HepG2 (cell line): Measurements from ENCODE around the gene IL2RA. TPM values are rescaled to one million over a fixed set of nuclear protein-coding genes. Genes with fewer than 3 reads are reported as not detected.

Experiments
- HOXA7 ChIP-seq: sonication (generic); formaldehyde crosslinking; IDR thresholded peaks from 2 replicates; pipeline ENCODE4 v1.8.1; 2022; ENCODE audit warnings: mild to moderate bottlenecking, missing genetic modification reagents, moderate library complexity
- MYC ChIP-seq: sonication (generic); formaldehyde crosslinking; IDR thresholded peaks from 2 replicates; pipeline ENCODE4 v1.9.0; 2021; ENCODE audit warnings: missing genetic modification reagents, borderline replicate concordance
- NFKBIZ ChIP-seq: IDR thresholded peaks from 2 replicates; pipeline ENCODE4 v1.6.1; 2018; ENCODE audit warnings: missing genetic modification reagents, missing compliant biosample characterization
- ONECUT2 ChIP-seq: sonication (generic); formaldehyde crosslinking; IDR thresholded peaks from 2 replicates; pipeline ENCODE4 v1.4.0; 2020; ENCODE audit warnings: missing genetic modification reagents
- RAD21 ChIP-seq: fragments of 450-650 bp; formaldehyde crosslinking; IDR thresholded peaks from 2 replicates; pipeline ENCODE4 v1.5.0; 2020; ENCODE audit warnings: mild to moderate bottlenecking
- RFX5 ChIP-seq: IDR thresholded peaks from 2 replicates; pipeline ENCODE4 v1.6.1; 2011; ENCODE audit warnings: low read depth, low read length, improper control_type of control experiment
- SAP130 ChIP-seq: IDR thresholded peaks from 2 replicates; pipeline ENCODE4 v1.6.1; 2016; ENCODE audit warnings: low read depth
- ZFP36 ChIP-seq: fragments of 150-350 bp; IDR thresholded peaks from 2 replicates; pipeline ENCODE4 v1.6.1; 2018; ENCODE audit warnings: borderline replicate concordance, low read length, low read depth; ENCODE audit not compliant: partially characterized antibody
- ZNF30 ChIP-seq: sonication (generic); formaldehyde crosslinking; IDR thresholded peaks from 2 replicates; pipeline ENCODE4 v1.5.0; 2020; ENCODE audit warnings: mild to moderate bottlenecking, missing genetic modification reagents
- ZNF563 ChIP-seq: sonication (generic); formaldehyde crosslinking; IDR thresholded peaks from 2 replicates; pipeline ENCODE4 v1.8.0; 2022; ENCODE audit warnings: mild to moderate bottlenecking, moderate library complexity, missing genetic modification reagents
- ZNF570 ChIP-seq: sonication (generic); formaldehyde crosslinking; IDR thresholded peaks from 2 replicates; pipeline ENCODE4 v1.4.0; 2020; ENCODE audit warnings: mild to moderate bottlenecking, missing genetic modification reagents, borderline replicate concordance
- polyA plus RNA-seq, 8 experiments: library from polyadenylated mRNA; depleted of rRNA in 3 of 8; stranded (reverse) in 7 of 8; unstranded in 1 of 8; fragments of >200 nt; fragmentation: Illumina TruSeq in 4 of 8; extraction: Trizol in 4 of 8; gene quantifications; 2 replicates each; pipeline versions ENCODE4 v1.2.1 to v1.2.3, GENCODE V29; 2011 to 2016; ENCODE audit warnings: low read depth in 4 of 8, missing spikeins in 1 of 8, mixed read lengths in 1 of 8; ENCODE audit not compliant: insufficient read depth in 1 of 8
- total RNA-seq, 5 experiments: library from RNA; depleted of rRNA; stranded (reverse); fragments of >200 nt; fragmentation: Illumina TruSeq; extraction: Trizol; gene quantifications; 2 replicates each; pipeline ENCODE4 v1.2.3, GENCODE V29; 2016; ENCODE audit warnings: low read depth in 1 of 5
- TF ChIP-seq, protein P1 (sequence below): sonication (generic); formaldehyde crosslinking; IDR thresholded peaks from 2 replicates; pipeline ENCODE4 v1.8.1; 2023; ENCODE audit warnings: mild to moderate bottlenecking, missing genetic modification reagents
- TF ChIP-seq, protein P2 (sequence below): fragments of 450-650 bp; IDR thresholded peaks from 2 replicates; pipeline ENCODE4 v1.6.1; 2017; ENCODE audit warnings: mild to moderate bottlenecking
- TF ChIP-seq, protein P3 (sequence below), 2 experiments: sonication (generic) in 1 of 2; formaldehyde crosslinking in 1 of 2; IDR thresholded peaks; 2 replicates each; pipeline versions ENCODE4 v1.4.0 to v1.6.1; 2018 to 2020; ENCODE audit warnings: missing genetic modification reagents in 2 of 2, borderline replicate concordance in 1 of 2, low read depth in 1 of 2, mild to moderate bottlenecking in 1 of 2, missing biosample characterization in 1 of 2
- TF ChIP-seq, protein P4 (sequence below): sonication (generic); formaldehyde crosslinking; IDR thresholded peaks from 2 replicates; pipeline ENCODE4 v1.4.0; 2020; ENCODE audit warnings: missing genetic modification reagents, borderline replicate concordance
- TF ChIP-seq, protein P5 (sequence below): sonication (generic); formaldehyde crosslinking; IDR thresholded peaks from 2 replicates; pipeline ENCODE4 v1.4.0; 2020; ENCODE audit warnings: mild to moderate bottlenecking, missing genetic modification reagents

Gene IL2RA
- total and polyA plus RNA-seq, 2 of the 13 experiments (the other 11 are each of a cell fraction or from before 2014, with no cell fraction given) = not detected

DNA sequence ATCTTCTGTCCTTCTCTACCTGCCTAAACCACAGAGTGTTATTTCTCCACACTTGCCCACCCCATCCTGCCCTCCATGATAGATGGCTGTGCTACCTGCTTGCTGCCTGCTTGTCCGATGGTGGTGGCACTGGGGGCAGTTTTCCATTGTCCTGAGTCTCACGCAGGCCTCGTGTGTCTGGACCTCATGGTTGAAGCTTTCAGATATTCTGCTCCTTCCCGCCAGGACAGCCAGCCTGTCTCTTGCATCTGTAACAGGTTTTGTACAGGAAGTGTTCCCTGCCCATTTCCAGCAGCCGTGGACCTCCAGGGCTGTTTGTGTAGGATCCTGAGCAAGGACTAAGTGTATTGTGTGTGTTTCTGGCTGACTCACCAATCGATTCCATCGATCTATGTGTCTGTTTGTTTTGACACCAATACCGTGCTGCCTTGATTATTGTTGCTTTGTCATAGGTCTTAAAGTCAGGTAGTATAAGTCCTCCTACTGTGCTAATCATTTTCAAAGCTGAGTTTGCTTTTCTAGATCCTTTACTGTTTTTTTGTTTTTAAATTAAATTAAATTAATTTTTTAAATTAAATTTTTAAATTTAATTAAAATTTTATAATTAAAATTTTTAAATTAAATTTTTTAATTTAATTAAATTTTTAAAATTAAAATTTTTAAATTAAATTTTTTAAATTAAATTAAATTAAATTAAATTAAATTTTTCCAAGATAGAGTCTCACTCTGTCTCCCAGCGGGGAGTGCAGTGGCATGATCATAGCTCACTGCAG lies 93.3 kb downstream of the IL2RA start (continued):
- TF ChIP-seq, protein P1, sequence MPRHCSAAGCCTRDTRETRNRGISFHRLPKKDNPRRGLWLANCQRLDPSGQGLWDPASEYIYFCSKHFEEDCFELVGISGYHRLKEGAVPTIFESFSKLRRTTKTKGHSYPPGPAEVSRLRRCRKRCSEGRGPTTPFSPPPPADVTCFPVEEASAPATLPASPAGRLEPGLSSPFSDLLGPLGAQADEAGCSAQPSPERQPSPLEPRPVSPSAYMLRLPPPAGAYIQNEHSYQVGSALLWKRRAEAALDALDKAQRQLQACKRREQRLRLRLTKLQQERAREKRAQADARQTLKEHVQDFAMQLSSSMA (CRISPR knock-in tag) = no peak
- TF ChIP-seq, protein P2, sequence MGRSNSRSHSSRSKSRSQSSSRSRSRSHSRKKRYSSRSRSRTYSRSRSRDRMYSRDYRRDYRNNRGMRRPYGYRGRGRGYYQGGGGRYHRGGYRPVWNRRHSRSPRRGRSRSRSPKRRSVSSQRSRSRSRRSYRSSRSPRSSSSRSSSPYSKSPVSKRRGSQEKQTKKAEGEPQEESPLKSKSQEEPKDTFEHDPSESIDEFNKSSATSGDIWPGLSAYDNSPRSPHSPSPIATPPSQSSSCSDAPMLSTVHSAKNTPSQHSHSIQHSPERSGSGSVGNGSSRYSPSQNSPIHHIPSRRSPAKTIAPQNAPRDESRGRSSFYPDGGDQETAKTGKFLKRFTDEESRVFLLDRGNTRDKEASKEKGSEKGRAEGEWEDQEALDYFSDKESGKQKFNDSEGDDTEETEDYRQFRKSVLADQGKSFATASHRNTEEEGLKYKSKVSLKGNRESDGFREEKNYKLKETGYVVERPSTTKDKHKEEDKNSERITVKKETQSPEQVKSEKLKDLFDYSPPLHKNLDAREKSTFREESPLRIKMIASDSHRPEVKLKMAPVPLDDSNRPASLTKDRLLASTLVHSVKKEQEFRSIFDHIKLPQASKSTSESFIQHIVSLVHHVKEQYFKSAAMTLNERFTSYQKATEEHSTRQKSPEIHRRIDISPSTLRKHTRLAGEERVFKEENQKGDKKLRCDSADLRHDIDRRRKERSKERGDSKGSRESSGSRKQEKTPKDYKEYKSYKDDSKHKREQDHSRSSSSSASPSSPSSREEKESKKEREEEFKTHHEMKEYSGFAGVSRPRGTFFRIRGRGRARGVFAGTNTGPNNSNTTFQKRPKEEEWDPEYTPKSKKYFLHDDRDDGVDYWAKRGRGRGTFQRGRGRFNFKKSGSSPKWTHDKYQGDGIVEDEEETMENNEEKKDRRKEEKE = no peak
- TF ChIP-seq SAP130 (CRISPR knock-in tag) (peak; percentile 63), ZNF563 (CRISPR knock-in tag) (peak; percentile 54; the same call in 1 of the 2 replicates), NFKBIZ (CRISPR knock-in tag) (peak; percentile 79; the same call in 1 of the 2 replicates), ZNF570 (CRISPR knock-in tag) (no peak), MYC (CRISPR knock-in tag) (peak; percentile 38; the same call in 1 of the 2 replicates), ZNF30 (CRISPR knock-in tag) (no peak), RAD21 (CRISPR knock-in tag) (no peak), RFX5 (no peak), HOXA7 (CRISPR knock-in tag) (0 out of 2 replicates have a peak, but pooled peaks have one; percentile 67), ONECUT2 (peak; percentile 100), ZFP36 (no peak)
- TF ChIP-seq, protein P3, sequence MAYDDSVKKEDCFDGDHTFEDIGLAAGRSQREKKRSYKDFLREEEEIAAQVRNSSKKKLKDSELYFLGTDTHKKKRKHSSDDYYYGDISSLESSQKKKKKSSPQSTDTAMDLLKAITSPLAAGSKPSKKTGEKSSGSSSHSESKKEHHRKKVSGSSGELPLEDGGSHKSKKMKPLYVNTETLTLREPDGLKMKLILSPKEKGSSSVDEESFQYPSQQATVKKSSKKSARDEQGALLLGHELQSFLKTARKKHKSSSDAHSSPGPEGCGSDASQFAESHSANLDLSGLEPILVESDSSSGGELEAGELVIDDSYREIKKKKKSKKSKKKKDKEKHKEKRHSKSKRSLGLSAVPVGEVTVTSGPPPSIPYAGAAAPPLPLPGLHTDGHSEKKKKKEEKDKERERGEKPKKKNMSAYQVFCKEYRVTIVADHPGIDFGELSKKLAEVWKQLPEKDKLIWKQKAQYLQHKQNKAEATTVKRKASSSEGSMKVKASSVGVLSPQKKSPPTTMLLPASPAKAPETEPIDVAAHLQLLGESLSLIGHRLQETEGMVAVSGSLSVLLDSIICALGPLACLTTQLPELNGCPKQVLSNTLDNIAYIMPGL (CRISPR knock-in tag; IDR thresholded peaks at IDR 0.05; ENCODE audit: borderline replicate concordance in 1 of 2, low read depth in 1 of 2) = no peak
- TF ChIP-seq, protein P4, sequence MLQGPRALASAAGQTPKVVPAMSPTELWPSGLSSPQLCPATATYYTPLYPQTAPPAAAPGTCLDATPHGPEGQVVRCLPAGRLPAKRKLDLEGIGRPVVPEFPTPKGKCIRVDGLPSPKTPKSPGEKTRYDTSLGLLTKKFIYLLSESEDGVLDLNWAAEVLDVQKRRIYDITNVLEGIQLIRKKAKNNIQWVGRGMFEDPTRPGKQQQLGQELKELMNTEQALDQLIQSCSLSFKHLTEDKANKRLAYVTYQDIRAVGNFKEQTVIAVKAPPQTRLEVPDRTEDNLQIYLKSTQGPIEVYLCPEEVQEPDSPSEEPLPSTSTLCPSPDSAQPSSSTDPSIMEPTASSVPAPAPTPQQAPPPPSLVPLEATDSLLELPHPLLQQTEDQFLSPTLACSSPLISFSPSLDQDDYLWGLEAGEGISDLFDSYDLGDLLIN = no peak
- TF ChIP-seq, protein P5, sequence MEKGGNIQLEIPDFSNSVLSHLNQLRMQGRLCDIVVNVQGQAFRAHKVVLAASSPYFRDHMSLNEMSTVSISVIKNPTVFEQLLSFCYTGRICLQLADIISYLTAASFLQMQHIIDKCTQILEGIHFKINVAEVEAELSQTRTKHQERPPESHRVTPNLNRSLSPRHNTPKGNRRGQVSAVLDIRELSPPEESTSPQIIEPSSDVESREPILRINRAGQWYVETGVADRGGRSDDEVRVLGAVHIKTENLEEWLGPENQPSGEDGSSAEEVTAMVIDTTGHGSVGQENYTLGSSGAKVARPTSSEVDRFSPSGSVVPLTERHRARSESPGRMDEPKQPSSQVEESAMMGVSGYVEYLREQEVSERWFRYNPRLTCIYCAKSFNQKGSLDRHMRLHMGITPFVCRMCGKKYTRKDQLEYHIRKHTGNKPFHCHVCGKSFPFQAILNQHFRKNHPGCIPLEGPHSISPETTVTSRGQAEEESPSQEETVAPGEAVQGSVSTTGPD (CRISPR knock-in tag) = no peak
